HL-60 (cell line): ENCODE results near the gene GEN1.

Experiments
- DNase-seq, 2 experiments: peaks; one replicate each; pipeline ENCODE4 v3.0.0-alpha.2; 2010 to 2020; ENCODE audit warnings: low read depth in 1 of 2, low spot score in 1 of 2
- H3K27ac ChIP-seq: fragments of 250-450 bp; sonication (Bioruptor Pico); replicated peaks from 2 replicates; pipeline ENCODE4 v1.5.1; 2020; ENCODE audit warnings: mild to moderate bottlenecking, moderate library complexity
- H3K27me3 ChIP-seq: fragments of 250-450 bp; sonication (Bioruptor Pico); 2 replicates; pipeline ENCODE4 v1.5.1; 2021; ENCODE audit warnings: mild to moderate bottlenecking, moderate library complexity; ENCODE audit not compliant: insufficient read depth, poor library complexity, severe bottlenecking
- H3K4me3 ChIP-seq: replicated peaks from 2 replicates; pipeline ENCODE4 v1.5.1; 2011; ENCODE audit warnings: mild to moderate bottlenecking, control low read depth, low read length; ENCODE audit not compliant: insufficient read depth
- GABPA ChIP-seq: IDR thresholded peaks from 2 replicates; pipeline ENCODE4 v1.6.1; 2012; ENCODE audit warnings: low read depth
- POLR2AphosphoS5 ChIP-seq: IDR thresholded peaks from 2 replicates; pipeline ENCODE4 v1.6.1; 2012; ENCODE audit warnings: low read depth
- REST ChIP-seq: IDR thresholded peaks from 2 replicates; pipeline ENCODE4 v1.6.1; 2012; ENCODE audit warnings: low read depth; ENCODE audit not compliant: insufficient replicate concordance
- SPI1 ChIP-seq: IDR thresholded peaks from 2 replicates; pipeline ENCODE4 v1.6.1; 2012; ENCODE audit warnings: low read depth, mild to moderate bottlenecking, borderline replicate concordance
- TF ChIP-seq, protein P1 (sequence below): IDR thresholded peaks from one replicate; pipeline ENCODE4 v1.5.1; 2011; ENCODE audit warnings: low read length, control low read depth, inconsistent platforms; ENCODE audit not compliant: insufficient read depth

The GEN1 gene

GRCh38 chr2:17729880-17730279 is 24.1 kb upstream of the GEN1 start:
- Histone ChIP-seq H3K27ac (no peak overlapping the region), H3K27me3 (no peaks in the 10 kb centered on the region), H3K4me3 (no peak overlapping the region)
- no peak for DNase-seq
- TF ChIP-seq, protein P1, sequence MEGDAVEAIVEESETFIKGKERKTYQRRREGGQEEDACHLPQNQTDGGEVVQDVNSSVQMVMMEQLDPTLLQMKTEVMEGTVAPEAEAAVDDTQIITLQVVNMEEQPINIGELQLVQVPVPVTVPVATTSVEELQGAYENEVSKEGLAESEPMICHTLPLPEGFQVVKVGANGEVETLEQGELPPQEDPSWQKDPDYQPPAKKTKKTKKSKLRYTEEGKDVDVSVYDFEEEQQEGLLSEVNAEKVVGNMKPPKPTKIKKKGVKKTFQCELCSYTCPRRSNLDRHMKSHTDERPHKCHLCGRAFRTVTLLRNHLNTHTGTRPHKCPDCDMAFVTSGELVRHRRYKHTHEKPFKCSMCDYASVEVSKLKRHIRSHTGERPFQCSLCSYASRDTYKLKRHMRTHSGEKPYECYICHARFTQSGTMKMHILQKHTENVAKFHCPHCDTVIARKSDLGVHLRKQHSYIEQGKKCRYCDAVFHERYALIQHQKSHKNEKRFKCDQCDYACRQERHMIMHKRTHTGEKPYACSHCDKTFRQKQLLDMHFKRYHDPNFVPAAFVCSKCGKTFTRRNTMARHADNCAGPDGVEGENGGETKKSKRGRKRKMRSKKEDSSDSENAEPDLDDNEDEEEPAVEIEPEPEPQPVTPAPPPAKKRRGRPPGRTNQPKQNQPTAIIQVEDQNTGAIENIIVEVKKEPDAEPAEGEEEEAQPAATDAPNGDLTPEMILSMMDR, result no peak
- no peak for TF ChIP-seq GABPA
- no peak for TF ChIP-seq SPI1
- no peak for TF ChIP-seq REST
- TF ChIP-seq POLR2AphosphoS5, result no peak

DNA sequence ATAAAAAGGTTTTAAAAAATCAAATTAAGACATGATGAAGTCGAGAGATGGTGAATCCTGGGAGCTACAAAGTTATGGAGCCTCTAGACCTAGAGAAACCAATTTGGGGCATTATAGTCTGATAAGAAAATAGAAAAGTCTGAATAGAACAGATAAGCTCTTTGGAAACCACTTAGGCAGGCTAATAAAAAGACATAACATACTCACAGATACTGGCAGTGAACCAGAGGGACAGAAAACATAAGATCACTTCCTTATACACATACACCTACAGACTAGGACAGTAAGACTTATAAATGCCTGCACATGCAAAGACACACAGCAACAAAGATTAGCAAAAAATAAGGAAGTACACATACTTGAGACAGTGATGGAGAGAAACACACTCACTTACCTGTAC is 20.3 kb upstream of the GEN1 start:
- Histone ChIP-seq H3K4me3 (no peak overlapping the region), H3K27ac (no peak overlapping the region), H3K27me3 (no peaks in the 10 kb centered on the region)
- no peak for DNase-seq
- TF ChIP-seq GABPA (no peak), REST (no peak), POLR2AphosphoS5 (no peak), SPI1 (no peak)
- TF ChIP-seq, protein P1, result no peak

DNA sequence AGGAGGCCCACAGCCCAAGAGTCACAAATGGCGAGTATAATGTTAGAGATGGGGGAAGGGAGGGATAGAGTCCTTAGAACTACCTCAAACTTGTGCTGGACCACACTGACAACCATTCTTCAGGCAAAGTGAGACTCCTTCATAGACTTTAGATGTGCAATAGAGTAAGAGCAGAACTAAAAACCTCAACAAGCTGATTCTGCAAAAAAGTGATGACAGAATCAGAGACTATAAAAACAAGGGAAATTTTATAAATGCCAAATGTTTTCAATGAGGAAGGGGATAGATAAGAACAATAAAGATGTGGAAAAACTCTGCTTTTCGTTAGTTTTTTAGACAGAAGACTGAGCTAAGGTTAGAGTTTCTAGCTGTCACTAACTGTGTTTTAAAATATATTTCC is 18.1 kb upstream of the GEN1 start:
- TF ChIP-seq GABPA (no peak), SPI1 (no peak), POLR2AphosphoS5 (no peak)
- TF ChIP-seq, protein P1, result no peak

GRCh38 chr2:17736989-17737388 is 16.9 kb upstream of the GEN1 start:
- H3K27me3 ChIP-seq, result no peaks in the 10 kb centered on the region
- no peak overlapping the region for H3K27ac ChIP-seq
- no peak for DNase-seq
- H3K4me3 ChIP-seq, result no peak overlapping the region
- TF ChIP-seq GABPA (no peak), REST (no peak), POLR2AphosphoS5 (no peak), SPI1 (no peak)
- TF ChIP-seq, protein P1, result no peak

More for the DNA sequence above, 18.1 kb upstream of the GEN1 start:
- Histone ChIP-seq H3K27me3 (no peaks in the 10 kb centered on the region), H3K27ac (no peak overlapping the region), H3K4me3 (no peak overlapping the region)
- DNase-seq, result no peak
